ENCODE results near the gene OR10AG1.

The OR10AG1 gene, protein sequence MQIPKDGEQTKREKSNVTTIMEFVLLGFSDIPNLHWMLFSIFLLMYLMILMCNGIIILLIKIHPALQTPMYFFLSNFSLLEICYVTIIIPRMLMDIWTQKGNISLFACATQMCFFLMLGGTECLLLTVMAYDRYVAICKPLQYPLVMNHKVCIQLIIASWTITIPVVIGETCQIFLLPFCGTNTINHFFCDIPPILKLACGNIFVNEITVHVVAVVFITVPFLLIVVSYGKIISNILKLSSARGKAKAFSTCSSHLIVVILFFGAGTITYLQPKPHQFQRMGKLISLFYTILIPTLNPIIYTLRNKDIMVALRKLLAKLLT

DNA sequence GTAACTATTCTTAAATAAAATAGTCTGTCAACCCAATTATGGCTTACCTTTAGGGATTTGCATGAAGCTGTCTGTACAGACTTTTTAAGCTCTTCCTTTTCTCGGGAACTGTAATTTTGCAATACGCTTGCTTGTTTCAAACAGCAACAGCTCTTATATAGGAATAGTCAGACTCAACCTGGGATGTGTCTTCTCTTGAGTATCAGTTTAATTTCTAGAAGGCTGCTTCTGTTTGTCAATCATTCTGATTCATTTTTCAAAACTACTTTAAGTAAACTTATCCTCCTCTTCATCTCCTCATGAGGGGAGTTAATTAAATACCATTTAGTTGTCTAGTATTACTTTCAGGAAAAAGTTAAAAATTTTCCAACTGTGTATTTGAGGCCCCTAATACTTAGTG lies at the start of gene OR10AG1:
Gene OR10AG1, minus strand, starts transcription at position 101 of the 400 bp plus-strand sequence. Its CDS starts 38 bp downstream, at position 63.
- DNase-seq (ENCODE audit: low read depth): no peak

DNA sequence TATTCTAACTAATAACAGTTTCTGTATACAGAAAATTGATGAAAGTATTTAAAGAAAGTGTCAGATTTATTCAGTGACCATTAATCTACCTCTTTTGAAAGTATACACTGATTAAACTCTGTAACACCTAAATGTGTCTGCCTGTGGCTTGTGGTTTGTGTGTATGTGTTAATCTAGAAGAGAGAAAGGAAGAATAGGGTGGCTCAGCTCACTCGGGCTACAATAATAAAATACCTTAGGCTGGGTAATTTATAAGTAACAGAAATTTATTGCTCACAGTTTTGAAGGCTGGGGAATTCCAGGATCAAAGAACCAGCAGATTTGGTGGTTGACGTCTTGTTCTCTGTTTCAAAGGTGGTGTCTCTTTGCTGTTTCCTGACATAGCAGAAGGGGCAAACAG lies 44.1 kb upstream of the OR10AG1 start:
- no peak for DNase-seq (ENCODE audit: low read depth)

DNA sequence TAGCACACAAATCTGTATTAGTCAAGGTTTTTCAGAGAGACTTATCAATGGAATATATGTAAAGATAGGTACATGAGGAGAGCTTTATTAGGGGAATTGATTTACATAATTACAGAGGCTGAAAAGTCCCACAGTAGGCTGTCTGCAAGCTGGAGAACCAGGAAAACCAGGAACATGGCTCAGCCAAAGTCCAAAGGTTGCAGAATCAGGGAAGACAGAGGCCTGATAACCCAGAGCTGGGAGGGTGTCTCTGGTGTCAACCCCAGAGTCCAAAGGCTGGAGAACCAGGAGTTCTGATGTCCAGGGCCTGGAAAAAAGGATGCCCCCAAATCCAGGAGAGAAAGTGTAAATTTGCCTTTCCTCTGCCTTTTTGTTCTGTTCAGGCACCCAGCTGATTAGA lies 41.0 kb upstream of the OR10AG1 start:
- DNase-seq (ENCODE audit: low read depth): no peak

DNA sequence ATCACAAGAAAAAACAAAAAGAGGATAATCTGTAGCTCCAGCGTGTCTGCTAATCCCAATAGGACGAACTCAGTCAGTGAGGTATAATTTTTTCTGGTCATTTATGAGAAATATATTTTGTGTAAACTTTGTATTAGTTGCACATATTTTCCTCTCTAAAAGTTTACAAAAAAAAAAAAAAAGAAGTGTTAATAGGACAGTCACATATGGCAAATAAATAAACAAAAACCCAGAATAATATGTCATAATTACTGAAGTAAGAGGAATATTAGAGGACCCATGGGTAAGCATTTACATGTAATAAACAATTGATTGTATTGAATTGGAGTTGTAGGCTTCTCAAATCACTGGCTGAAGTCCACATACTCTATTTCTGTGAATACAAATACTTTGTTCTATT lies 24.8 kb upstream of the OR10AG1 start, which contains the start of gene OR5F1:
Gene OR5F1, minus strand, starts transcription at position 101 of the 400 bp plus-strand sequence. Its CDS starts 0 bp downstream, at position 101.
- DNase-seq (ENCODE audit: low read depth): no peak

DNA sequence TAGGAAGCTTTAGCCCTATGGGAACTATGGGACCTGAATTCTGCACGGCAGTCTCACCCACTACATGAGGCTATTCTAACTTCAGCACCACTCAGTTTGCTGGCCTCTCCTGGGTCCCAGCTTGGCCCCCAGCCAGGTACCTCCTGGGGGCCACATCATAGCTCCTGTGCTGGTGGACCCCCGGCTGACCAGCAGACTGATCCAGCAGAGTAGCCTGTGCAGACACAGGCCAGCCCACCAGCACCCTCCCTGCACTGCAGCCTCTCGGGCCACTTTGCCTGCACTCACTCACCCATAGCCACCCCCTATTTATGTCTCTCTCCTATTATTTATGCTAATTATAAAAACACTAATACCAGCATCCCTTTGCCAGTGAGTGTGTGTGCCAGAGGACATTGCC lies 1.2 kb upstream of the OR10AG1 start:
- no peak for DNase-seq (ENCODE audit: low read depth)

DNA sequence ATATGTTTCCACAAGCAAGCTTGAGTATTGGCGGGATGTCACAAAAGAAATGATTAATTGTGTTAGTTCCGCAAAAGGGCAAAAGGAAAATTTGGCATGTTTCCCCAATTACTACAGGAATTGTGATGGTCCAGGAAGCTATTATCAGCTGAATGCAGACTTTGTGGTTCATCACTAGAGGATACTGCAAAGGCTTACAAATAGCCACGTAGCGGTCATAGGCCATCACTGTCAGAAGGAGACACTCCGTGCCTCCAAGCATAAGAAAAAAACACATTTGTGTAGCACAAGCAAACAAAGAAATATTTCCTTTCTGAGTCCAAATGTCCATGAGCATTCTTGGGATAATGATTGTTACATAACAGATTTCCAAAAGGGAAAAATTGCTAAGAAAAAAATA lies 1.8 kb downstream of the OR10AG1 start:
- no peak for DNase-seq (ENCODE audit: low read depth)

DNA sequence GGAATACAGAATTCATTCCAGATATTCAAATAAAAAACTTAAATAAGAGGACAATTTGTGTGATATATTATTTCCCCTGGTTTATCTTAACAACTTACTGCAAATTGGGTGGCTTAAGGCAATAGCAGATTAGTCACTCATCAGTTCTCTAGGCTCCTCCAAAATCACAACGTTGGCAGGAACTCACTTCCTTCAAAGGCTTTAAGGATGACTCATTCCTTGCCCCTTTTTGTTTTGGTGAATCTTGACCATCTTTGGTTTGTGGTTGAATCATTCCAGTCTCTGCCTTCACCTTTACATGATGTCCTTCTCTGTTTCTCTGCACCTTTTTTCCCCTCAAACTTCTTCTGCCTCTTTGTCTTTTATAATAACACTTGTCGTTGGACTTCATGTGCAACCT lies 3.4 kb downstream of the OR10AG1 start:
- DNase-seq (ENCODE audit: low read depth): no peak

DNA sequence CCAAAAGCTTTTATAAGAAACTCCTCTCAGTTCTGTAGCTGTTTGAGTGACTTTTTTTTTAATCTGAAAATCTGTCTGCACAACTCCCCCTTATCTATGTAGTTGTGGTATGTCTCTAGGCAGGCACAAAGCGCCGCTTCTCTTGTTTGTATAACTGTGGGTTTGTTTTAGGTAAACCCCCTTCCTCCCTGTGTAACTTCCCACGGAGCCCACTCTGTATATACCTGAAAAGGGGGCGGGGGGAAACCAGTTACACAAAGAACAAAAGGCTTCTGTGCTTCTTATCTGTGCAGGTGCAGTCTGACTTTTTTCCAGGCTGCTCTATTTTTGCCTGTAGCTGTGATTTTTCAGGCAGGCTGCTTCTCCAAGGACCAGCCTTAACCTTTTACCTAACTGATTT lies 13.2 kb downstream of the OR10AG1 start:
- no peak for DNase-seq (ENCODE audit: low read depth)

DNA sequence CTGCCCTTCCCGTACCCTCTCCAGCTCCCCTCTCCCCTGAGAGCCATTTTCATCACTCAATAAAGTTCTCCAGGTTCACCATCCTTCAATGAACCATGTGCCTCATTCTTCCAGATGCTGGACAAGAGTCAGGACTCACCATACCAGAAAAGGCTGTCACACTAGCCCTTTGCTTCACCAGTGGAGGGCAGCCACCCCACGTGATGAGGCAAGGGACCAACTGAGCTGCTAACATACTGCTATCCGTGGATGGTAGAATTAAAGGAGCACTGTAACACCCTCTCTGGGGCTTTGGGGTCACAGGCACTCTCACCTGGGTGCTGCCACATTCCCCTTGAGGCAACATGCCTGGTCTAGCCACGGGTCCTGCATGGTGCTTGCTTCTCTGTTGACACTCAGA lies 20.4 kb downstream of the OR10AG1 start:
- DNase-seq (ENCODE audit: low read depth): no peak

DNA sequence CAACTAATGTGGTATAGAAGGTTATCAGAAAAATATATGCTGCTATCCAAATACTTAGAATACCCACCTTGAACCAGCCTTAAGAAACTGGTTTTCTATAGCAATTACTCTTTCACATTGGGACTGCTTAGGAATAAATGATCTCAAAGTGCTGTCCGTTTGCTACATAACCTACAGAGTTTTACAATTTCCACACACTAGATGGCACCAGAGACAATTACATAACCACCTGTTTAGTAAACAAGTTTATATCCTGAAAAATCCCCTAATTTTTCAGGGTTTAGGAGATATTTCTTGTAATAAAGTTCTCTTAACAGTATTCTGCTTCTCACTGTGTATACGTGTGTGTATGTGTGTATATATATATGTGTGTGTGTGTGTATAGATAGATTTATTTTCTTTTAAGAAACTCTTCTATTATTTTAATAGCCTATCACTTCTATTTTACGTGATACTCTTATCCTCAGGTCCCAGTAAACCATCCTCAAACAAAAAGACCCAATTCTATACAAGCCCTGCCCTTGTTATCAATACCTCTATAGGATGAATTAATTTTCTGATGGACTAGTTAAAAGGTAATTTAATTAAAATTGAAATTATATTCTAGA lies 26.9 kb downstream of the OR10AG1 start:
- DNase-seq (ENCODE audit: low read depth): no peak

DNA sequence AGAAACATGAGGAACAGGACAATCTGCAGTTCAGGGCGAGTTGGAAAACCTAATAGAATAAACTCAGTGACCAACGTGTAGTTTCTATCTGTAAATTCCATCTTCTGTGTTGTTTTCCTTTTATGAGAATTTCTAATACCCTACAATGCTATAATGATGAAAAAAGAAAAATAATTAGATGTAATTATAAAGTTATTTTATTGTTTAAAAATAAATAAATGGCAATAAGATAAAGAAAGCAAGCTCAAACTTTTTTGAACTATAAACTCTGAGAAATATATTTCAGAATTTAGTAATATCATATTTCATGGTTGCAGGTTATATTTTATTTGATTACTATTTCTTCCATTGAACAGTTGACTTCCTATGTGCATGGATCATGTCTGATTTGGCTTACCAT lies 33.4 kb downstream of the OR10AG1 start, which contains the start of gene OR5I1:
Gene OR5I1, minus strand, starts transcription at position 101 of the 400 bp plus-strand sequence. Its CDS starts 0 bp downstream, at position 101.
- DNase-seq (ENCODE audit: low read depth): no peak

DNA sequence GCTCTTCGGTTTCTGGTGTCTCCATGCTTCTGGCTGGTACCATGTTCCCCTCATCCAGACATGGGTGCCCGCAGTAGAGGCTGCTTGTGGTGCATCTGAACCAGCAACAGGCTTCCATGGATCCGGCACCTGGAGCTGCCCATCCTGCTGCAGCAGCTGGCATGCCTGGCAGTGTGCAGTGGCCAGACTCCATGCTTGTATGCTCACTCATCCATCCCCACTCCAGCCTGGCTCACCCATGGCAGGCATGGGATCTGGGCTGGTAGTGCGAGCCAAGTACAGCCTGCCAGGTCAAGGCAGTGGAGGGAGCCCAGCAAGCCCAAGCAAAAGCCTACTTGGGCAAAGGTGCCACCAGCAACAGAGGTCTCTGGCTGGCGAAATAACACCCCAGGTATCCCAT lies 49.2 kb downstream of the OR10AG1 start:
- DNase-seq (ENCODE audit: low read depth): no peak
